Activated CD4-positive, alpha-beta memory T cell treated with anti-CD3 and anti-CD28 coated beads for 36 hours (primary cell): ENCODE measurements around the gene TPCN2. TPM values are rescaled to one million over a fixed set of nuclear protein-coding genes. Genes with fewer than 3 reads are reported as not detected.
A peak's percentile ranks its signal among the peaks of the same experiment; 100 is the strongest.

Source experiments
- CTCF ChIA-PET: fragments of 350-600 bp; sonication (Branson Sonifier 250); formaldehyde crosslinking; loops from one replicate; lab custom pipeline; 2021; ENCODE audit warnings: antibody characterized with exemption, inconsistent platforms; lab: Charles Lee
- POLR2A ChIA-PET: fragments of 350-600 bp; sonication (Branson Sonifier 250); formaldehyde crosslinking; loops from one replicate; lab custom pipeline; 2021; ENCODE audit warnings: antibody characterized with exemption; lab: Charles Lee
- DNase-seq: peaks from one replicate; pipeline ENCODE4 v3.0.0-alpha.2; 2020
- H3K27ac Mint-ChIP-seq: one replicate; pipeline ENCODE4 v1.8.0; 2021; ENCODE audit warnings: mixed read lengths
- H3K27me3 Mint-ChIP-seq: one replicate; pipeline ENCODE4 v1.8.0; 2021; ENCODE audit warnings: mixed read lengths
- H3K36me3 Mint-ChIP-seq: one replicate; pipeline ENCODE4 v1.8.0; 2021; ENCODE audit warnings: mixed read lengths
- H3K4me1 Mint-ChIP-seq: one replicate; pipeline ENCODE4 v1.8.0; 2021; ENCODE audit warnings: low read depth, mixed read lengths
- H3K4me3 Mint-ChIP-seq: one replicate; pipeline ENCODE4 v1.8.0; 2021; ENCODE audit warnings: mild to moderate bottlenecking, mixed read lengths
- H3K9me3 Mint-ChIP-seq: one replicate; pipeline ENCODE4 v1.8.0; 2021; ENCODE audit warnings: mixed read lengths
- intact Hi-C: fragments of 100-400 bp; cut with micrococcal nuclease; formaldehyde crosslinking; loops from one replicate; pipeline ENCODE4 v1.15.1; 2023
- total RNA-seq, 2 experiments: library from RNA; stranded (reverse); gene quantifications; one replicate each; pipeline ENCODE4 v1.2.3, GENCODE V29; 2021

TPCN2 gene
- total RNA-seq, 2 experiments from 2014 or later: 12.0 to 12.8 TPM

- H3K4me3 Mint-ChIP-seq: no peak overlapping the region
- H3K27ac Mint-ChIP-seq: peak overlapping the region; percentile 5
- H3K27me3 Mint-ChIP-seq: no peaks in the 10 kb centered on the region
- CTCF ChIA-PET: interaction anchor here (0.6 kb wide), 1 partner anchor 846 kb away, joined by 4 read pairs; no protein-coding TSS in a partner anchor
- POLR2A ChIA-PET: no interaction called here
- peaks cover 13% of the 10 kb centered on the region for H3K4me1 Mint-ChIP-seq
- no peaks in the 10 kb centered on the region for H3K9me3 Mint-ChIP-seq
- peak; percentile 43 for DNase-seq
- H3K36me3 Mint-ChIP-seq: peaks cover 4% of the 10 kb centered on the region
- intact Hi-C loops: no loop called here
Observed at GRCh38 chr11:69055598-69056516, 7.1 kb downstream of the TPCN2 start.

GRCh38 chr11:69057236-69057635 lies 8.5 kb downstream of the TPCN2 start:
- Mint-ChIP-seq H3K27me3 (no peaks in the 10 kb centered on the region), H3K27ac (no peak overlapping the region), H3K4me1 (peaks cover 8% of the 10 kb centered on the region), H3K9me3 (no peaks in the 10 kb centered on the region), H3K36me3 (peaks cover 4% of the 10 kb centered on the region), H3K4me3 (no peak overlapping the region)
- CTCF ChIA-PET: no interaction called here
- intact Hi-C loops: no loop called here
- DNase-seq: no peak
- POLR2A ChIA-PET: no interaction called here

GRCh38 chr11:69057801-69058200 lies 9.1 kb downstream of the TPCN2 start:
- POLR2A ChIA-PET: no interaction called here
- H3K4me1 Mint-ChIP-seq: peaks cover 8% of the 10 kb centered on the region
- no peaks in the 10 kb centered on the region for H3K27me3 Mint-ChIP-seq
- H3K4me3 Mint-ChIP-seq: no peak overlapping the region
- no peak overlapping the region for H3K27ac Mint-ChIP-seq
- no peaks in the 10 kb centered on the region for H3K9me3 Mint-ChIP-seq
- intact Hi-C loops: no loop called here
- CTCF ChIA-PET: no interaction called here
- H3K36me3 Mint-ChIP-seq: peaks cover 4% of the 10 kb centered on the region
- no peak for DNase-seq

GRCh38 chr11:69058511-69059270 lies 10.0 kb downstream of the TPCN2 start:
- CTCF ChIA-PET: no interaction called here

GRCh38 chr11:69059429-69059828 lies 10.7 kb downstream of the TPCN2 start:
- intact Hi-C loops: no loop called here
- H3K27me3 Mint-ChIP-seq: no peaks in the 10 kb centered on the region
- CTCF ChIA-PET: no interaction called here
- H3K27ac Mint-ChIP-seq: no peak overlapping the region
- POLR2A ChIA-PET: interaction anchor here (1.7 kb wide), 1 partner anchor 11 kb away, joined by 5 read pairs; no protein-coding TSS in a partner anchor
- H3K36me3 Mint-ChIP-seq: peaks cover 4% of the 10 kb centered on the region
- no peak for DNase-seq
- no peaks in the 10 kb centered on the region for H3K9me3 Mint-ChIP-seq
- H3K4me3 Mint-ChIP-seq: no peak overlapping the region
- peaks cover 8% of the 10 kb centered on the region for H3K4me1 Mint-ChIP-seq

More at GRCh38 chr11:69058511-69059270, 10.0 kb downstream of the TPCN2 start:
- intact Hi-C loops: no loop called here
- Mint-ChIP-seq H3K4me3 (no peak overlapping the region), H3K27ac (no peak overlapping the region), H3K4me1 (peaks cover 8% of the 10 kb centered on the region), H3K27me3 (no peaks in the 10 kb centered on the region), H3K36me3 (peaks cover 4% of the 10 kb centered on the region), H3K9me3 (no peaks in the 10 kb centered on the region)
- POLR2A ChIA-PET: interaction anchor here (1.7 kb wide), 1 partner anchor 12 kb away, joined by 5 read pairs; no protein-coding TSS in a partner anchor
- no peak for DNase-seq

GRCh38 chr11:69059985-69060384 lies 11.3 kb downstream of the TPCN2 start:
- Mint-ChIP-seq H3K4me1 (peaks cover 8% of the 10 kb centered on the region), H3K9me3 (no peaks in the 10 kb centered on the region), H3K36me3 (peaks cover 4% of the 10 kb centered on the region), H3K27ac (no peak overlapping the region), H3K4me3 (no peak overlapping the region), H3K27me3 (no peaks in the 10 kb centered on the region)
- ChIA-PET CTCF (no interaction called here), POLR2A (interaction anchor here (1.7 kb wide), 1 partner anchor 11 kb away, joined by 5 read pairs; no protein-coding TSS in a partner anchor)
- intact Hi-C loops: no loop called here
- no peak for DNase-seq

GRCh38 chr11:69060806-69061712 lies 12.3 kb downstream of the TPCN2 start:
- ChIA-PET CTCF (no interaction called here), POLR2A (no interaction called here)
- DNase-seq: no peak
- no peaks in the 10 kb centered on the region for H3K27me3 Mint-ChIP-seq
- no peak overlapping the region for H3K27ac Mint-ChIP-seq
- H3K4me3 Mint-ChIP-seq: no peak overlapping the region
- H3K9me3 Mint-ChIP-seq: no peaks in the 10 kb centered on the region
- peaks cover 3% of the 10 kb centered on the region for H3K4me1 Mint-ChIP-seq
- intact Hi-C loops: no loop called here
- peaks cover 2% of the 10 kb centered on the region for H3K36me3 Mint-ChIP-seq

- intact Hi-C loops: no loop called here
- H3K36me3 Mint-ChIP-seq: no peaks in the 10 kb centered on the region
- H3K4me3 Mint-ChIP-seq: no peak overlapping the region
- DNase-seq: no peak
- ChIA-PET CTCF (no interaction called here), POLR2A (no interaction called here)
- H3K4me1 Mint-ChIP-seq: no peaks in the 10 kb centered on the region
- no peaks in the 10 kb centered on the region for H3K27me3 Mint-ChIP-seq
- H3K27ac Mint-ChIP-seq: no peak overlapping the region
- no peaks in the 10 kb centered on the region for H3K9me3 Mint-ChIP-seq
Observed at GRCh38 chr11:69061713-69062053, 13.0 kb downstream of the TPCN2 start.

GRCh38 chr11:69062169-69062855 lies 13.6 kb downstream of the TPCN2 start:
- CTCF ChIA-PET: no interaction called here
- no peaks in the 10 kb centered on the region for H3K27me3 Mint-ChIP-seq
- H3K4me1 Mint-ChIP-seq: no peaks in the 10 kb centered on the region
- H3K4me3 Mint-ChIP-seq: no peak overlapping the region
- no peak overlapping the region for H3K27ac Mint-ChIP-seq
- no peaks in the 10 kb centered on the region for H3K9me3 Mint-ChIP-seq
- POLR2A ChIA-PET: no interaction called here
- intact Hi-C loops: no loop called here
- no peak for DNase-seq
- H3K36me3 Mint-ChIP-seq: no peaks in the 10 kb centered on the region

- H3K4me3 Mint-ChIP-seq: no peak overlapping the region
- POLR2A ChIA-PET: no interaction called here
- no peak for DNase-seq
- no peaks in the 10 kb centered on the region for H3K4me1 Mint-ChIP-seq
- H3K36me3 Mint-ChIP-seq: no peaks in the 10 kb centered on the region
- intact Hi-C loops: no loop called here
- H3K27ac Mint-ChIP-seq: no peak overlapping the region
- no peaks in the 10 kb centered on the region for H3K9me3 Mint-ChIP-seq
- no peaks in the 10 kb centered on the region for H3K27me3 Mint-ChIP-seq
- CTCF ChIA-PET: no interaction called here
Observed at GRCh38 chr11:69062873-69063651, 14.3 kb downstream of the TPCN2 start.
